DND-41 (cell line): Measurements from ENCODE around the gene ZNF585A.

Experiments
- ATAC-seq: fragments of 200-7000 bp; cut with Tn5 transposase; 3 replicates; pipeline ENCODE4 v1.9.1; 2021; ENCODE audit warnings: low read depth; ENCODE audit not compliant: insufficient read depth
- DNase-seq: peaks from one replicate; pipeline ENCODE4 v3.0.0-alpha.2; 2020
- H2AFZ ChIP-seq: 2 replicates; pipeline ENCODE4 v1.6.0; 2012; ENCODE audit warnings: low read depth, low read length
- H3K27ac ChIP-seq: 2 replicates; pipeline ENCODE4 v1.5.1; 2012; ENCODE audit warnings: low read length, inconsistent platforms
- H3K27me3 ChIP-seq: fragments of 200-600 bp; sonication (generic); 2 replicates; pipeline ENCODE4 v1.6.0; 2012; ENCODE audit warnings: low read length, mild to moderate bottlenecking, inconsistent platforms; ENCODE audit not compliant: insufficient read depth, poor library complexity
- H3K36me3 ChIP-seq: 2 replicates; pipeline ENCODE4 v1.5.1; 2012; ENCODE audit warnings: low read length, inconsistent platforms; ENCODE audit not compliant: insufficient read depth
- H3K4me1 ChIP-seq: 2 replicates; pipeline ENCODE4 v1.5.1; 2012; ENCODE audit warnings: mild to moderate bottlenecking, low read length; ENCODE audit not compliant: insufficient read depth
- H3K4me2 ChIP-seq: 2 replicates; pipeline ENCODE4 v1.6.0; 2012; ENCODE audit warnings: mild to moderate bottlenecking, moderate library complexity, low read length, inconsistent platforms; ENCODE audit not compliant: insufficient read depth
- H3K4me3 ChIP-seq, 2 experiments: fragments of 200-600 bp in 1 of 2; shearing (Covaris generic) in 1 of 2; 2 replicates each; pipeline ENCODE4 v1.5.1; 2012 to 2016; ENCODE audit warnings: inconsistent platforms in 2 of 2, low read length in 2 of 2, mild to moderate bottlenecking in 2 of 2, low read depth in 1 of 2, moderate library complexity in 1 of 2
- H3K79me2 ChIP-seq: 2 replicates; pipeline ENCODE4 v1.6.0; 2012; ENCODE audit warnings: low read length, inconsistent platforms; ENCODE audit not compliant: insufficient read depth
- H3K9ac ChIP-seq: 2 replicates; pipeline ENCODE4 v1.6.0; 2012; ENCODE audit warnings: low read depth, mild to moderate bottlenecking, inconsistent platforms, low read length, moderate library complexity
- H3K9me3 ChIP-seq: 2 replicates; pipeline ENCODE4 v1.5.1; 2012; ENCODE audit warnings: low read length, moderate library complexity, mild to moderate bottlenecking, inconsistent platforms; ENCODE audit not compliant: insufficient read depth, severe bottlenecking
- H4K20me1 ChIP-seq: 2 replicates; pipeline ENCODE4 v1.6.0; 2012; ENCODE audit warnings: low read length; ENCODE audit not compliant: insufficient read depth
- EZH2 ChIP-seq: IDR thresholded peaks from 3 replicates; pipeline ENCODE4 v1.6.1; 2012; ENCODE audit warnings: borderline replicate concordance, low read depth, mild to moderate bottlenecking, moderate library complexity, low read length, inconsistent platforms; ENCODE audit not compliant: severe bottlenecking
- TF ChIP-seq, protein P1 (sequence below): IDR thresholded peaks from 2 replicates; pipeline ENCODE4 v1.5.1; 2012; ENCODE audit warnings: borderline replicate concordance, low read length, moderate library complexity, mild to moderate bottlenecking; ENCODE audit not compliant: poor library complexity, severe bottlenecking; ENCODE audit errors: extremely low read depth

Gene ZNF585A

DNA sequence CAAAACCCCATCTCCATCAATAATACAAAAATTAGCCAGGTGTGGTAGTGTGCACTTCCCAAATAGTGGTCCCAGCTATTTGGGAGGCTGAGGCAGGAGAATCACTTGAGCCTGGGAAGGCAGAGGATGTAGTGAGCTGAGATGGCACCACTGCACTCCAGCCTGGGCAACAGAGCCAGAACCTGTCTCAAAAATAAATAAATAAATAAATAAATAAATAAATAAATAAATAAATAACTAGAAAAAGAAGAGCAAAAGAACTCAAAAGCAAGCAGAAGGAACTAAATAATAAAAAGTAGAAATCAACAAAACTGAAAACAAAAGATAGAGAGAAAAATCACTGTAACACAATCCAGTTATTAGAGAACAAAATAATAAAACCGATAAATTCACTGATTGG lies 12.3 kb downstream of the ZNF585A start:
- H3K79me2 ChIP-seq: peaks cover 2% of the 10 kb centered on the region; the same call in 1 of the 2 replicates
- H3K4me3 ChIP-seq: no peak overlapping the region
- no peaks in the 10 kb centered on the region for H4K20me1 ChIP-seq
- no peak for ATAC-seq
- no peaks in the 10 kb centered on the region for H3K27me3 ChIP-seq
- no peak overlapping the region for H3K27ac ChIP-seq
- no peak for DNase-seq
- no peak overlapping the region for H3K9ac ChIP-seq
- peaks cover 68% of the 10 kb centered on the region for H3K36me3 ChIP-seq
- H3K9me3 ChIP-seq: peaks cover 37% of the 10 kb centered on the region
- H3K4me1 ChIP-seq: no peaks in the 10 kb centered on the region
- no peak overlapping the region for H2AFZ ChIP-seq
- H3K4me2 ChIP-seq: no peak overlapping the region
- TF ChIP-seq, protein P1, sequence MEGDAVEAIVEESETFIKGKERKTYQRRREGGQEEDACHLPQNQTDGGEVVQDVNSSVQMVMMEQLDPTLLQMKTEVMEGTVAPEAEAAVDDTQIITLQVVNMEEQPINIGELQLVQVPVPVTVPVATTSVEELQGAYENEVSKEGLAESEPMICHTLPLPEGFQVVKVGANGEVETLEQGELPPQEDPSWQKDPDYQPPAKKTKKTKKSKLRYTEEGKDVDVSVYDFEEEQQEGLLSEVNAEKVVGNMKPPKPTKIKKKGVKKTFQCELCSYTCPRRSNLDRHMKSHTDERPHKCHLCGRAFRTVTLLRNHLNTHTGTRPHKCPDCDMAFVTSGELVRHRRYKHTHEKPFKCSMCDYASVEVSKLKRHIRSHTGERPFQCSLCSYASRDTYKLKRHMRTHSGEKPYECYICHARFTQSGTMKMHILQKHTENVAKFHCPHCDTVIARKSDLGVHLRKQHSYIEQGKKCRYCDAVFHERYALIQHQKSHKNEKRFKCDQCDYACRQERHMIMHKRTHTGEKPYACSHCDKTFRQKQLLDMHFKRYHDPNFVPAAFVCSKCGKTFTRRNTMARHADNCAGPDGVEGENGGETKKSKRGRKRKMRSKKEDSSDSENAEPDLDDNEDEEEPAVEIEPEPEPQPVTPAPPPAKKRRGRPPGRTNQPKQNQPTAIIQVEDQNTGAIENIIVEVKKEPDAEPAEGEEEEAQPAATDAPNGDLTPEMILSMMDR: no peak
- no peak for TF ChIP-seq EZH2

DNA sequence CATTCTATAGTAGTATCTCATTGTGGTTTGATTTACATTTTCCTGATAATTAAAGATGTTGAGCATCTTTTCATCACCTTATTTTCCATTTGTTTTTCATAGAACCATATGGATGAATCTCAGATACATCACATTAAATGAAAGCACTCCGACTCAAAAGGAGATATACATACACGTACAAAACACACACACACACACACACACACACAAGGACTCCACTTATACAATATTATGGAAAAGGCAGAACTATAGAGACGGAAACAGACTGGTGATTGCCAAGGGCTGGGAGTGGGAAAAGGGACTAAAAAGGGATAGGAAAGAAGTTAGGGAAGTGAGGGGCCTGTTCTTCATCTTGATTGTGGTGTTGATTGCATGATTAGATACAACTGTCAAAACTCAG lies 24.3 kb downstream of the ZNF585A start:
- ATAC-seq: no peak
- H2AFZ ChIP-seq: no peak overlapping the region
- no peaks in the 10 kb centered on the region for H3K79me2 ChIP-seq
- H4K20me1 ChIP-seq: no peaks in the 10 kb centered on the region
- no peak overlapping the region for H3K4me3 ChIP-seq
- H3K27ac ChIP-seq: no peak overlapping the region
- no peaks in the 10 kb centered on the region for H3K4me1 ChIP-seq
- H3K9ac ChIP-seq: no peak overlapping the region
- TF ChIP-seq, protein P1: no peak
- TF ChIP-seq EZH2: no peak
- no peak for DNase-seq
- no peaks in the 10 kb centered on the region for H3K27me3 ChIP-seq
- H3K36me3 ChIP-seq: peaks cover 44% of the 10 kb centered on the region
- H3K9me3 ChIP-seq: peaks cover 52% of the 10 kb centered on the region
- H3K4me2 ChIP-seq: no peak overlapping the region

DNA sequence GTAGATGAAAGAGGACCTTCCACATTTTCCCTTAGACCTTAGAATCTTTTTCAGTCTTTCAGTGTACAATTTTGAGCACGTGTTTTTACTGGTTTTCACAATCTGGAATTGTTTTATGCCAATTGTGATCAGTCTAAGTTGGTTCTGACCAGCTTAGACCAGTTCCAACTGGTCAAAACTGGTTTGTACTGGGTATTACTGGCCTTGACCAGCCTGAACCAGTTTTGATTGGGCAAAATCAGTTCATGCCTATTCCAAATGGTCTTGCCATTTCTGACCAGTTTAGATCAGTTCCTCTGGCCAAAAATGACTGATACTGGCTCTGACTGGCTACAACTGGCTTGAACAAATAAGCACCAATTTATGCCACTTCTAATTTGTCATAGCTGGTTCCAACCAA lies 36.4 kb downstream of the ZNF585A start:
- TF ChIP-seq EZH2: no peak
- TF ChIP-seq, protein P1: no peak
- no peaks in the 10 kb centered on the region for H3K4me1 ChIP-seq
- no peak overlapping the region for H3K4me3 ChIP-seq
- H3K4me2 ChIP-seq: no peak overlapping the region
- ATAC-seq: no peak
- no peak overlapping the region for H3K27ac ChIP-seq
- no peaks in the 10 kb centered on the region for H3K79me2 ChIP-seq
- no peaks in the 10 kb centered on the region for H3K27me3 ChIP-seq
- H3K36me3 ChIP-seq: peaks cover under 1% of the 10 kb centered on the region; the same call in 1 of the 2 replicates
- DNase-seq: no peak
- no peaks in the 10 kb centered on the region for H4K20me1 ChIP-seq
- H3K9ac ChIP-seq: no peak overlapping the region
- peaks cover 50% of the 10 kb centered on the region for H3K9me3 ChIP-seq
- no peak overlapping the region for H2AFZ ChIP-seq

DNA sequence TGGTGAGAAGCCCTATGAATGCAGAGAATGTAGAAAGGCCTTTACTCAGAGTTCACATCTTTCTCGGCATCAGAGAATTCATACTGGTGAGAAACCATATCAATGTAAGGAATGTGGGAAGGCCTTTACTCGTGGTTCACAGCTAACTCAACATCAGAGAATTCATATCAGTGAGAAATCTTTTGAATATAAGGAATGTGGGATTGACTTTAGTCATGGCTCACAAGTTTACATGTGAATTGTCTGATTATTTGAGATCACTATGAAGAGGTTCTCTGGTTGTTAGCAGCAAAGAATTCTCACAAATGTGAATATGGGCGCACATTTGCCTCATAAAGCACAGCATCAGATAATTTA lies 43.7 kb downstream of the ZNF585A start:
- Histone ChIP-seq H3K4me1 (no peaks in the 10 kb centered on the region), H3K36me3 (peaks cover 56% of the 10 kb centered on the region), H3K9me3 (peaks cover 93% of the 10 kb centered on the region), H3K4me2 (no peak overlapping the region), H4K20me1 (no peaks in the 10 kb centered on the region), H3K27me3 (no peaks in the 10 kb centered on the region), H3K27ac (no peak overlapping the region), H3K9ac (no peak overlapping the region), H3K79me2 (no peaks in the 10 kb centered on the region), H3K4me3 (peak overlapping the region in 1 of 2 experiments; percentile 15; a peak in 1 of 4 replicates), H2AFZ (no peak overlapping the region)
- DNase-seq (no peak), ATAC-seq (no peak)
- TF ChIP-seq EZH2: no peak
- TF ChIP-seq, protein P1: no peak
